ENCODE data around the gene MAP2K5.

DNA sequence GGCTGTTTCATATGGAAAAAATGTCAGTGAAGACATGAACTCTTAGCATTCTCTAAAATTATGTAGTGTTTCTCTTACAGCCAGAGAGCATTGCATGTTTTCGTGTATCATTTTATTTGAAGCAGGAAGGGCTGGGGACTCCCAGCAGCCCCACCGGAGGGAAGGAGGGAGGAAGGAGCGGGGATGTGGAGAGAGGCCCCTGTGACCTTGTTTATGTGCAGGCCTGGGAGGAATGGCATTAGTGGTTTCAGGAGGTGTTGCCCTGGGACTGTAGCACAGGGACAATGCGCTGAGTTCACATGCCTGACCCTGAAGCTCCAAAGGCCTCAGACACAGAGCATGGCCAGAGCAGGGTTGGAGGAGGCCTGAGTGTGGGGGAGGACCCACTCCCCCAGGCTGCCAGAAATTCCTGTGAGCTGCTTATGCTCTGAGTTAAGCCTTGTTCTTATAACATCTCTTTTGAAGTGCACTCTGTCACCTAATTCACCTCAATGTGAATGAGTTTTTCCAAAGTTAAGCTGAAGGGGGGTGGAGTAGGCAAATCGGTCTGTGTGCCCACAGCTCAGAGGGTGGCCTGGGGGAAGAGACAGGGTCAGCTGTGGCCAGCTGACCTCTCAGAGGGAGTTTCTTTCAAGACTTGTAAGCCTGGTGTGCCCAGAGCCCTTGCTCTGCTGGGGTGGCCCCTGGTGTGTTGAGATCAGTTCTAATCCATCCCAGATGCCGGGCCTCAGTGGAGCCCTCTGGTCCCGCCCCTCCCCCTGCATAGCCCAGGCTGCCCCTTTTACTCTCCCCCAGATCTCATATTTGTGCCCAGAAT is 301.3 kb downstream of the MAP2K5 start:
- TF ChIP-seq POLR2A (IDR thresholded peaks at IDR 0.05) = no peak
- TF ChIP-seq, protein P1, sequence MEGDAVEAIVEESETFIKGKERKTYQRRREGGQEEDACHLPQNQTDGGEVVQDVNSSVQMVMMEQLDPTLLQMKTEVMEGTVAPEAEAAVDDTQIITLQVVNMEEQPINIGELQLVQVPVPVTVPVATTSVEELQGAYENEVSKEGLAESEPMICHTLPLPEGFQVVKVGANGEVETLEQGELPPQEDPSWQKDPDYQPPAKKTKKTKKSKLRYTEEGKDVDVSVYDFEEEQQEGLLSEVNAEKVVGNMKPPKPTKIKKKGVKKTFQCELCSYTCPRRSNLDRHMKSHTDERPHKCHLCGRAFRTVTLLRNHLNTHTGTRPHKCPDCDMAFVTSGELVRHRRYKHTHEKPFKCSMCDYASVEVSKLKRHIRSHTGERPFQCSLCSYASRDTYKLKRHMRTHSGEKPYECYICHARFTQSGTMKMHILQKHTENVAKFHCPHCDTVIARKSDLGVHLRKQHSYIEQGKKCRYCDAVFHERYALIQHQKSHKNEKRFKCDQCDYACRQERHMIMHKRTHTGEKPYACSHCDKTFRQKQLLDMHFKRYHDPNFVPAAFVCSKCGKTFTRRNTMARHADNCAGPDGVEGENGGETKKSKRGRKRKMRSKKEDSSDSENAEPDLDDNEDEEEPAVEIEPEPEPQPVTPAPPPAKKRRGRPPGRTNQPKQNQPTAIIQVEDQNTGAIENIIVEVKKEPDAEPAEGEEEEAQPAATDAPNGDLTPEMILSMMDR (IDR thresholded peaks at IDR 0.05) = no peak
